ENCODE data around the gene KRTAP5-2. TPM values are rescaled to one million over a fixed set of nuclear protein-coding genes. Genes with fewer than 3 reads are reported as not detected.

Gene KRTAP5-2
- total RNA-seq, 2 donors from 2014 or later, result not detected

GRCh38 chr11:1571760-1572196 is 26.3 kb downstream of the KRTAP5-2 start:
- ATAC-seq (no peak), DNase-seq (no peak)
- intact Hi-C loops (cut with DNase I, micrococcal nuclease), result no loop called here

- ATAC-seq (no peak), DNase-seq (peak; percentile 41 to 63)
- intact Hi-C loops (cut with DNase I, micrococcal nuclease), result no loop called here
These were observed 27.0 kb downstream of the KRTAP5-2 start for GRCh38 chr11:1570896-1571759.

- intact Hi-C loops (cut with DNase I, micrococcal nuclease), result no loop called here
- DNase-seq (no peak), ATAC-seq (no peak)
These were observed 27.6 kb downstream of the KRTAP5-2 start for GRCh38 chr11:1570531-1570895.

- peak in 1 of 2 donors; percentile 34 for DNase-seq
- no peak for ATAC-seq
These were observed 28.1 kb downstream of the KRTAP5-2 start for GRCh38 chr11:1570001-1570453.

GRCh38 chr11:1569251-1569780 is 28.8 kb downstream of the KRTAP5-2 start:
- DNase-seq (peak; percentile 80 to 86), ATAC-seq (peak; percentile 50)
- intact Hi-C loops (cut with DNase I, micrococcal nuclease), result no loop called here

More at GRCh38 chr11:1570001-1570453, 28.1 kb downstream of the KRTAP5-2 start:
- intact Hi-C loops (cut with DNase I, micrococcal nuclease), result no loop called here

- DNase-seq (peak in 1 of 2 donors; percentile 30), ATAC-seq (no peak)
- intact Hi-C loops (cut with DNase I, micrococcal nuclease), result no loop called here
These were observed 29.6 kb downstream of the KRTAP5-2 start for GRCh38 chr11:1568441-1568911.

DNA sequence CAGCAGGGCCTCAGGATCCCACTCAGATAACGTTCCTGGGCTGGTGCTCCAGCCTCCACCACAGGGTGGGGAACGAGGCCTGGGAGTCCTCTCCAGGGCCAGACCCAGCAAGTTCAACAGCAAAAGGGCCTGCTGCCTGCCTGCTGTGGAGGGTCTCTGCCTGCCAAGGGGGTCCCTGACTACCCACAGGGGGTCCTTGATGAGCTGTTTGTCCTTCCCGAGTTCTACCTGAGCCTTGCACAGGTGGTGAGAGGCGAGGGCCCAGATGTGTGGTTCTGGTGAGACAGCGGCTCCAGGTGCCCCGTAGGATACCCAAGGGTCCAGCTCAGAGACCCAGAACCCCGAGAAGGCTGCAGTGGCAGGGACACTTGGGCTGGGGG is 30.4 kb downstream of the KRTAP5-2 start:
- DNase-seq, result no peak
- no peak for ATAC-seq
- intact Hi-C loops (cut with DNase I, micrococcal nuclease), result no loop called here

- ATAC-seq (no peak), DNase-seq (no peak)
- intact Hi-C loops (cut with DNase I, micrococcal nuclease), result no loop called here
These were observed 30.9 kb downstream of the KRTAP5-2 start for GRCh38 chr11:1567052-1567720.

DNA sequence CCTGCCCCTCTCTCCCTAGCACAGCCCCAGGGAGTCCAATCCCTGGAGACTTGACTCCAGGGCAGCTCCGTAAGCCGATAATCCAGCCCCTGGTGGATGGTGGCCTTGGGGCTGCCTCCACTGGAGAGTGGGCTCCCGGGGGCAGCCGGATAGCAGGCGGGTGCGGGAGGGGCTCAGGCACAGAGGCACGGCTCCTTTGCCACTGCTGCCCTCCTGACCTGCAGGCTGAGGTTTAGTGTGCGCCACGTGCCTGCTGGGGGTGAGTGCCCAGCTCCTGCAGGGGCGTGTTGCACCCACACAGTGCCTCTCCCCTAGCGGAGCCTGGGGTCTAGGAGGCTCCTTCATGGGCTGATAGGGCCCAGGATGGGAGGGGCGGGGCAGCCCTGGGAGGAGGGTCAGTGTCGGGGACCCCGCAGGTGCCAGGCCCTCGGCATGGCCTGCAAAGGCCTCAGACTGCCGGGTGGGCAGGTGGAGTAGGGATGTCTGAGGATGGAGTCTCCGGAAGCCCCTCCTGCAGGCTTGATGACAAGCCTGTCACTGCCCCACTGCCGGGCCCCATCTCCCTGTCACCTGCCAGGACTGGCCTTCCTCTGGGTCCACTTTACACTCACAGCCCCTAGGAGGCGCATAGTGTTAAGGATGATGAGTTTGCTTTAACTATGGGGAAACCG is 31.6 kb downstream of the KRTAP5-2 start:
- DNase-seq, result no peak
- ATAC-seq, result no peak
- intact Hi-C loops (cut with DNase I, micrococcal nuclease), result no loop called here

GRCh38 chr11:1565904-1566247 is 32.2 kb downstream of the KRTAP5-2 start:
- ATAC-seq, result no peak
- DNase-seq, result no peak
- intact Hi-C loops (cut with DNase I, micrococcal nuclease), result no loop called here

GRCh38 chr11:1565173-1565903 is 32.8 kb downstream of the KRTAP5-2 start:
- peak in 1 of 2 donors; percentile 25 for DNase-seq
- ATAC-seq, result no peak
- intact Hi-C loops (cut with DNase I, micrococcal nuclease), result no loop called here

DNA sequence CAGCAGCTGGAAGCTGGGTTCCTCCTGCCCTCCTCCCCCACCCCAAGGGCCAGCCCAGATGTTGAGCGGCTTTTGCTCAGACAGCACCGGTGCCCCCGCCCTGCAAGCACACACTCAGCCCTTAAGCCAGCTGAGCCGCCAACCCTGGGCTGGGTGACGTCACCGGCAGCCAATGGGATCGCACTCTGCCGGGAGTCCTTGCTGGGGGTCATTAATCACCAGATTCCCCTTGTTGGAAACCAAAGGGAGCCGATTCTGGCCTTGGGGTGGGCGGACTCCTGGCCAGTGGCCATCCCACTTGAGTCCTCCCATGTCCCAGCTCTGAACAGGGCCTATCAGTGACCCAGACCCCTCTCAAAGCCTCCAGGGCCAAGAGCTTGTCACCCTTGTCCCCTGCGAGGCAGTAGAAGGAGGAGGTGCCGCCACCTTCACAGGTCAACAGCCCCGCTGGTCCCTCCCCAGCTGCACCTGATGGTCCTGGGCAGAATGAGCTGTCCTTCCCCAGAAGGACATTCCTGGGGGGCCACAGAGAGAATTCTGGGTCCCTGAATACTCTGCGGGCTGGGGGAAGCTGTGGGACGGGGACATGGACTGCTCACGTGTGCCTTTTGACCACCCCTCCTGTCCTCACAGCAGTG is 33.4 kb downstream of the KRTAP5-2 start:
- ATAC-seq (peak; percentile 42), DNase-seq (peak; percentile 75 to 76)
- intact Hi-C loops (cut with DNase I, micrococcal nuclease), result no loop called here

DNA sequence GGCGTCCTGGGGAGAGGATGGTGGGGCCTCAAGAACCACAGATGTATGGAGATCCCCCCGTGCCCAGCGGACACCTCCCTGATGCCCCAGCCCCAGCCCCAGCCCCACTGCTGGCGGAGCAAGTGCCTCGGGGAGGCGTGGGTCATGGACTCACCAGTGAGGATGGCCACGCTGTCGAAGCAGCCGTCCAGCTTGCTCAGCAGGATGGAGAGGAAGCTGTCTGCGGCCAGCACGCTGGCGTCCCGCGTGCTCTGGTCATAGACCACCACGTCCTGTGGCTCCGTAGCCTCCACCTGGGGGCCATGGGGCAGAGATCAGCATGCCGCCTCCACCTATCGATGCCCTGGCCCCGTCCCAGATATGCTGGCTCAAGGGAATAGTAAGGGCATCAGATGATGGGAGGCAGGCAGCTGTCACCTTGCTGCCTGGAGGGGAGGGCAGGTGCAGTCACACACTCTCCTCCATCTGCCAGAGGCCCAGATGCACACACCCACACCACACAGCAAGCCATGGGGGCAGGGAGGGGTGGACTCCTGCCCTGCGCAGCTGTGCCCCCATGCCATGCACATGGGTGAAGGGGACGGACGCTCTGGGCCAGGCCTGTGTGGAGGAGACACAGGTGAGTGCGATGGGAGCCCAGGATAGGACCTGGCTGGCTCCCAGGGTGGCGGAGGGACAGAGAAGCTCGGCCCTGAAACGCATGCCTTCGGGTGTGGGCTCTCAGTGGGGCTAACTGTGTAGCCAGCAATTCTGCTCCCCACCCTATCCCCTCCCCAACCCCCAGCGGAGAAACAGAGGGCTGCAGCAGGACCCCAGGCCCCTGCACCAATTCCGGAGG is 34.2 kb downstream of the KRTAP5-2 start:
- intact Hi-C loops (cut with DNase I, micrococcal nuclease), result no loop called here
- ATAC-seq, result no peak
- no peak for DNase-seq

DNA sequence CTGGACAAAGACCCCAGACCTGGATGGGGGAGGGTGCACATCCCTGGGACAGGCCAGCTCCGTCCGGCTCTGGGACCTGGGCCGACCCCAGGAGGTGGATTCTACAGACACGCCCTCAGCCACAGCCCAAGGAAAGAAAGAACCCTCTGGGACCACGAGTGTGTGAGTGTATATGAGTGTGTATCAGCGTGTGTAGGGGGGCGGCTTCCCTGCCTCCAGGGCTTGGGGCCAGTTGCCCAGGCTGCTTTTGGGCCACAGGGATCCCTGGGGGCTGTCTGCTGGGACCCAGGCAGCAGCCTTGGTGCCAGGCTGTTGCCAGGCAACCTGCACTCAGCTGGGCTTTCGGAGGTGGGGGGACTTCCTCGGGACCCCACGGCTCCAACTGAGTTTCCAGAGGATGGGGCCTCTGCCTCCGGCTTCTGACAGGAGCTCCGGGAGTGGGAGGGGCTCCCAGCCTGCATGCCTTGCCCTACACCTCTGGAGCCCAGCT is 34.9 kb downstream of the KRTAP5-2 start:
- intact Hi-C loops (cut with DNase I, micrococcal nuclease), result no loop called here
- DNase-seq (no peak), ATAC-seq (no peak)

DNA sequence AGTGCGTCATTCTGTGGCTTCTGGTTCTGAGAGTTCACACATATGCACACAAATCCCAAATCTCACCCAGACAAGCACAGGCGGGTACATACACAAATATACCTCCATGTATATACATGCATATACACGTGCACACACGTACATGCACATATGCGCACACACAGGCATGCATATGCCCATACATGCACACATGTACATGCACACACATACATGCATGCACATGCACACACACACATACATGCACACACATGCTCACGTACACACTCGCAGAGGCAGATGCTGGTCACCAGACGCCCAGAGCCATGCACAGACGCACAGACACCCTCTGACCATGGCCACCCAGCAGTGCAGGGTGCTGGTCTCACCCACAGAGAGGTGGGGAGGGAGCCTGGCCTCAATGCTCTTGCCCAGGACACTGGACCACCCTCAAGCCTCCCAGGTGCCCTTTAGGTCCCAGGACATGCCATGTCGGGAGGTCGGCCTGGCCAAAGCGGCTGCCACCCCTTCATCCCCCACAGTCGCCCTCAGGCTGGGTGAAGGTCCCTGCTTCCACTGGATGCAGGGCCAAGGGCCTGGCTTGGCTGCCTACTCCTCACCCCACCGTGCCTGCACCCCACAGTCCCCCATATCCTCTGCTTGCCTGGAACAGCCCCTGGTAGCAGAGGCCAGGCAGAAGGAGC is 35.5 kb downstream of the KRTAP5-2 start:
- intact Hi-C loops (cut with DNase I, micrococcal nuclease), result no loop called here
- no peak for DNase-seq
- ATAC-seq, result no peak

DNA sequence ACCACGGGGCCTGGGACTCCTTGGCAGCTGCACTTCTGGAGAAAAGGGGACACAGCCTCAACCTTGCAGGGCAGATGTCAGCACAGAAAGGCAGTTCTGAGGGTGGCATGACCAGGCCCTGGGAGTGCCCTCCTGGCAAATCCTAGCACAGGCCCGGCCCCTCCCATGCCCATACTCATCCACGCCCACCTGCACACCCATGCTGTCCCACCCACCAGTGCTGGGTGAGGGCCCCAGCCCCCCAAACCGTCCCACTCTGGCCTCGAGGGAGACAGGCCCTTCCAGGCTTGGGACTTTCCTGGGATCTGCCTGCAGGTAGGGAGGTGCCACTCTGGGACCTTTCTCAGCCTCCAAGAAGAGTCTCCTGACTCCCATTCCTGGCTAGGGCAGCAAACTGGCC is 36.1 kb downstream of the KRTAP5-2 start:
- no peak for DNase-seq
- intact Hi-C loops (cut with DNase I, micrococcal nuclease), result no loop called here
- ATAC-seq, result no peak

DNA sequence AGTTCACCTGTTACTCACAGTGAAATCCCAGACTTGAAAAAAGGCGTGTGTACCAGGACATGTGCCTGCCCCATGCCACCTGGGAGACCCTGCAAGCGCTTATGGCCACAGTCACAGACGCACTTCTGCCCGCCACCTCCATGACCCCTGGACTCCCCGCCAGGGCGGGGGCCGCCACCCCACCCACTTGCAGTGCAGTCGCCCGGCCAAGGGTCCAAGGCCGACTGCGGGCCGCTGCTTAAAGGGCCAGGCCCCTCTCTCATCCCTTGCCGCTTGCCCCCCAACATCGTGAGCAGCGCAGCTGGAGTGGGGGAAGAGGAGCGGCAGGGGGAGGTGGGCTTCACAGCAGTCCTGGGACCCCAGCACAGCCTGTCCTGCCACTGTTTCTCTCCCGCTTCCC is 36.8 kb downstream of the KRTAP5-2 start:
- intact Hi-C loops (cut with DNase I, micrococcal nuclease), result no loop called here
- no peak for DNase-seq

More for the DNA sequence above, 36.8 kb downstream of the KRTAP5-2 start:
- no peak for ATAC-seq

Data from left colon (tissue), 2 donors.